Tibial nerve (tissue), 4 donors: ENCODE results near the gene ANKMY1. TPM values are rescaled to one million over a fixed set of nuclear protein-coding genes. Genes with fewer than 3 reads are reported as not detected.

Experiments
- DNase-seq, 2 donors: peaks; one replicate each; pipeline ENCODE4 v3.0.0-alpha.2; 2019; ENCODE audit warnings: low spot score in 2 of 2
- H3K27ac ChIP-seq, 4 donors: fragments of 200-600 bp; sonication (generic) in 3 of 4; one replicate each; pipeline ENCODE4 v1.5.1; 2017 to 2019; ENCODE audit warnings: mild to moderate bottlenecking in 1 of 4
- H3K27me3 ChIP-seq, 2 donors: fragments of 200-600 bp; sonication (generic) in 1 of 2; one replicate each; pipeline versions ENCODE4 v1.5.1 to v1.6.0; 2017 to 2019
- H3K36me3 ChIP-seq, 3 donors: fragments of 200-600 bp; sonication (generic); one replicate each; pipeline ENCODE4 v1.5.1; 2018 to 2019
- H3K4me1 ChIP-seq, 4 donors: fragments of 200-600 bp; sonication (generic) in 3 of 4; one replicate each; pipeline ENCODE4 v1.5.1; 2017 to 2019
- H3K4me3 ChIP-seq, 4 donors: fragments of 200-600 bp; sonication (generic) in 3 of 4; one replicate each; pipeline ENCODE4 v1.5.1; 2017 to 2019; ENCODE audit warnings: mild to moderate bottlenecking in 1 of 4, moderate library complexity in 1 of 4
- H3K9me3 ChIP-seq, 4 donors: fragments of 200-600 bp; sonication (generic) in 3 of 4; one replicate each; pipeline ENCODE4 v1.5.1; 2017 to 2019
- EP300 ChIP-seq, 2 donors: sonication (generic); formaldehyde crosslinking; IDR thresholded peaks; one replicate each; pipeline ENCODE4 v1.6.1; 2017; ENCODE audit warnings: antibody characterized with exemption in 2 of 2, mild to moderate bottlenecking in 1 of 2
- POLR2A ChIP-seq, 2 donors: fragments of 450-650 bp; IDR thresholded peaks; one replicate each; pipeline ENCODE4 v1.6.1; 2017; ENCODE audit warnings: antibody characterized with exemption in 2 of 2, mild to moderate bottlenecking in 2 of 2, moderate library complexity in 2 of 2
- WGBS, 2 donors: methylation state at CpG; one replicate each; pipeline ENCODE4 v1.1.5; 2018; 5-methylcytosine and 5-hydroxymethylcytosine counted together
- total RNA-seq, 4 donors: library from RNA; depleted of rRNA; stranded (reverse); fragments of >200 nt; gene quantifications; one replicate each; pipeline ENCODE4 v1.1.0, GENCODE V29; 2016
- TF ChIP-seq, protein P1 (sequence below), 5 experiments: fragments of 200-600 bp in 3 of 5; fragments of 450-650 bp in 2 of 5; sonication (generic) in 3 of 5; IDR thresholded peaks; one replicate each; pipeline ENCODE4 v1.5.1; 2016 to 2019; ENCODE audit warnings: antibody characterized with exemption in 5 of 5, mild to moderate bottlenecking in 3 of 5, moderate library complexity in 2 of 5

The ANKMY1 gene
- total RNA-seq, 4 donors from 2014 or later = 14.2 to 24.0 (median 21.4) TPM

DNA sequence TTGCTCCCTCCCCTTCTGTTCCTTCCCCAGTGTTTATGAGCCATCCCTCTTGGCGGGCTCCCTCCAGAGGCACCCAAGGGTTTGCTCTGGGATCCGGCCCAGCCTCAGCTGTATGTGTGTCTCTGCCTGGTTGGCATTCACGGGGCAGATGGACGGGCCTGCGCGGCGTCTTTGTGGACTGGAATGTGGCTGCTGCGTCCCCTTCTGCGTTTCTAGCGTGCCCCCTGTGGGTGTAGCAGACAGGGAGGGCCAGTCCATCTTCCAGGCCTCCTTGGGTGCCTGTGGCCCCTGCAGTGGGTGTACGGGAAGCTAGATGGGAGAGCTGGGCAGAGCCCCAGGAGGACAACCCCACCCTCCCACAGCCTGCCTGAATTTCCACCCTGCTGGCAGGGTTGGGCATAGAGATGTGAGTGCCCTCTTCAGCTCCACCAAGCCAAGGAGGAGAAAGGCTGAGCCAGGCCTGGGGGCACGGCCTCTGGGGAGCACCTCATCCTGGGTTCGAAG lies 106.6 kb downstream of the ANKMY1 start:
- H3K9me3 ChIP-seq = no peaks in the 10 kb centered on the region
- TF ChIP-seq POLR2A (IDR thresholded peaks at IDR 0.05) (no peak), EP300 (IDR thresholded peaks at IDR 0.05) (no peak)
- TF ChIP-seq, protein P1, sequence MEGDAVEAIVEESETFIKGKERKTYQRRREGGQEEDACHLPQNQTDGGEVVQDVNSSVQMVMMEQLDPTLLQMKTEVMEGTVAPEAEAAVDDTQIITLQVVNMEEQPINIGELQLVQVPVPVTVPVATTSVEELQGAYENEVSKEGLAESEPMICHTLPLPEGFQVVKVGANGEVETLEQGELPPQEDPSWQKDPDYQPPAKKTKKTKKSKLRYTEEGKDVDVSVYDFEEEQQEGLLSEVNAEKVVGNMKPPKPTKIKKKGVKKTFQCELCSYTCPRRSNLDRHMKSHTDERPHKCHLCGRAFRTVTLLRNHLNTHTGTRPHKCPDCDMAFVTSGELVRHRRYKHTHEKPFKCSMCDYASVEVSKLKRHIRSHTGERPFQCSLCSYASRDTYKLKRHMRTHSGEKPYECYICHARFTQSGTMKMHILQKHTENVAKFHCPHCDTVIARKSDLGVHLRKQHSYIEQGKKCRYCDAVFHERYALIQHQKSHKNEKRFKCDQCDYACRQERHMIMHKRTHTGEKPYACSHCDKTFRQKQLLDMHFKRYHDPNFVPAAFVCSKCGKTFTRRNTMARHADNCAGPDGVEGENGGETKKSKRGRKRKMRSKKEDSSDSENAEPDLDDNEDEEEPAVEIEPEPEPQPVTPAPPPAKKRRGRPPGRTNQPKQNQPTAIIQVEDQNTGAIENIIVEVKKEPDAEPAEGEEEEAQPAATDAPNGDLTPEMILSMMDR (IDR thresholded peaks at IDR 0.05) = no peak
- H3K4me3 ChIP-seq = no peak overlapping the region
- peaks cover 0 to 8% (median 0%) of the 10 kb centered on the region in 3 donors for H3K36me3 ChIP-seq
- H3K4me1 ChIP-seq = peaks cover 0 to 77% (median 39%) of the 10 kb centered on the region in 4 donors
- 21 to 45% methylated on average over 11 to 13 of the region's 13 CpGs for WGBS, 2 donors
- peak overlapping the region in 3 of 4 donors; percentile 1 to 65 (median 60) for H3K27ac ChIP-seq
- peaks cover 0 to 6% of the 10 kb centered on the region in 2 donors for H3K27me3 ChIP-seq
- no peak for DNase-seq

DNA sequence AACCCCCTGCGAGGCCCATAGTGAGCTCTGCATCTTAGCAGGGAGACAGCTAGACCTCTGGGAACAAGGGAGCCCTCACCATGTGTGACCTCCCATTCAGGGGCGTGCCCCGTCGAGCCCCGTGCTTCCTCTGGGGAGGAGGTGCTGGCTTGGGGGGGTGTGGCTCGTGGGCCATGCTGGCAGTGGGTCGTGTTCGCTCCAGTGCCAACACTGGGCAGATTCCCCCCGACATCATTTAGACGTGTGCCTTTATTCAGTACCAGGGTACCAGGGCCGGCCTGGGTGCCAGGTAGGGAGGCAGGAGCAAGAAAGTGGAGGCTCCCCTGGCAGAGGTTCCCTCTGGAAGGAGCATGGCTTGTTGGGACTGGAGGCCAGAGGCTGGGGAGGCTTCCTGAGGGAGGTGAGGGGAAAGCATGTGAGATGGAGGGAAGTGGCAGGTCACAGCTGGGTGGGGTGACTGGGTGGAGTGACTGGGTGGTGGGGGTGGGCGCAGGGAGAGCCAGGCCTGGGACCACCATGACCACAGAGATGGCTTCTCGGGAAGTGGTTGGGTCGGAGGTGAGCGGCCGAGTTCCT lies 107.2 kb downstream of the ANKMY1 start:
- WGBS, 2 donors = 54 to 58% methylated on average over 12 to 16 of the region's 16 CpGs
- H3K4me1 ChIP-seq = peaks cover 0 to 72% (median 35%) of the 10 kb centered on the region in 4 donors

DNA sequence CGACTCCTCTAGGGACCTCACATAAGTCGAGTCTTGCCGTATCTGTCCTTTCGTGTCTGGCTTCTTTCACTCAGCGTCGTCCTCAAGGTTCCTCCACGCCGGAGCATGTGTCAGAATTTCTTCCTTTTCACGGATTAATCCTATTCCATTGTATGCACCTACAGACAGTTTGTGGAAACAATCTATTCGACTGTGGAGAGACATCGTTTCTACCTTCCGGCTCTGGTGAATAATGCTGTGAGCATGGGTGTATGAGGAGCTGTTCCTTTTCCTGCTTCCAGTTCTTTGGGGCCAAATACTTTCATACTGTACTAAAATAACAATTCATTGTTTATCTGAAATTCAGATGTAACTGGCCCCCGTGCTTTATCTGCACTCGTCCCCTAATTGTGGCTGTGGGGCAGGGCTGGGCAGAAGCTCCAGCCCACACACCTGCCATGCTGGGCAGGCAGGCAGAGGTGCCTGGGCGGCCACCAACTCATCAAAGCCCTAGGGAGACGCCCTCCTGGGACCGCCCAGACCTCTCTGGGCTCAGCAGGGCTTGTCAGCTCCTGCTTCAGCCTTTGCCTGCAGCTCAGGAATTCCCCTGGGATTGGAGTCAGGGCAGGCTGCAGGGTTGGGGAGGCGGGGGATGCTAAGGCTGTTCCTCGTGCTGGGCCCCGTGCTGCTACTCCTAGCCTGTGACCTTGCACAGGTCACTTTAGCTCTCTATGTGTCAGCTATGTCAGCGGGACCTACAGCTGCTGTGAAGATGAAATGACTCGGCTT lies 107.8 kb downstream of the ANKMY1 start:
- Histone ChIP-seq H3K4me3 (no peak overlapping the region), H3K27me3 (peaks cover 0 to 6% of the 10 kb centered on the region in 2 donors), H3K27ac (peak overlapping the region in 2 of 4 donors; percentile 46 to 60), H3K9me3 (no peaks in the 10 kb centered on the region), H3K4me1 (peaks cover 0 to 65% (median 30%) of the 10 kb centered on the region in 4 donors), H3K36me3 (peaks cover 0 to 13% (median 0%) of the 10 kb centered on the region in 3 donors)
- no peak for DNase-seq
- TF ChIP-seq, protein P1 (IDR thresholded peaks at IDR 0.05) = no peak
- TF ChIP-seq EP300 (IDR thresholded peaks at IDR 0.05) = no peak
- no peak for TF ChIP-seq POLR2A (IDR thresholded peaks at IDR 0.05)
- 62 to 76% methylated on average over 22 of the region's 22 CpGs for WGBS, 2 donors

More for the DNA sequence above, 107.2 kb downstream of the ANKMY1 start:
- TF ChIP-seq POLR2A (IDR thresholded peaks at IDR 0.05) (no peak), EP300 (IDR thresholded peaks at IDR 0.05) (no peak)
- TF ChIP-seq, protein P1 (IDR thresholded peaks at IDR 0.05) = no peak
- peak overlapping the region in 2 of 4 donors; percentile 60 to 65 for H3K27ac ChIP-seq
- peaks cover 0 to 12% (median 0%) of the 10 kb centered on the region in 3 donors for H3K36me3 ChIP-seq
- peaks cover 0 to 6% of the 10 kb centered on the region in 2 donors for H3K27me3 ChIP-seq
- H3K4me3 ChIP-seq = no peak overlapping the region
- H3K9me3 ChIP-seq = no peaks in the 10 kb centered on the region
- no peak for DNase-seq

DNA sequence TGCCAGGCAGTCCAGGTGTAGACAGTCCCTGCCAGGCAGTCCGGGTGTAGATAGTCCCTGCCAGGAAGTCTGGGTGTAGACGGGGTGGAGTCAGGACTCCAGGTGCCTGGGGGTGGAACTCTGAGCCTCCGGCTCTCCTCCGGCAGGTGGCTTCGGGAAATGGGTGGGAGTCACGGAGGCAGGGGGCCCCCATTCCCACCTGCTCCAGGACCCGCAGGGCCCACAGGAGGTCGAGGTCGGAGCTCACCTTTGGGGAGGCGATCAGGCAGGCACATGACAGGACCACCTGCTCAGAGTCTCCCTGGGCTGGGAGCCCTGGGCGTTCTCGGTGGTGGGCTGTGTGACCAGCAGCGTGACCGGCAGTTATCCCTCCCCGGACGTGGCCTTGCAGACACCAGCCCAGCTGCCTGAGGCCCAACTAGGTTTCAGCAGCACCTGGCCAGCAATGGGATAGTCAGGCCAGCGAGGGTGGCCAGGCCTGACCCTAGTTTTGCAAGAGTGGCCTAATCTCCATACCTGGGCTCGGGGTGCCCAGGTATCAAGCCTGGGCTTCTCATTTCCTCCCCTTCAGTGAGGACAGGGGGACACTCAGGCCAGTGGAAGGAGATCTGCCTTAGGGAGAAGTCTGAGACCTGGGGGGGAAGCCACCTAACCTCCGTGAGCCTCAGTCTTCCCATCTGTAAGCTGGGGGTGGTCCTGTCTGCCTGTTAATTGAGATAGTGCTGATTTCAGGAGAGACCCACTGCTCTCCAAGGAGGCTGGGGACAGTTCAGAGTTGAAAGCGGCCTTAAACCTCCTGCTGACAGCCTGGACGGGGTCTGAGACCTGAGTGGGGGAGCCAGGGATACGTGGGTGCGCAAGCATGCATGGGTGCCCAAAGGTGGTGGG lies 109.2 kb downstream of the ANKMY1 start:
- no peak for TF ChIP-seq POLR2A (IDR thresholded peaks at IDR 0.05)
- no peak for TF ChIP-seq EP300 (IDR thresholded peaks at IDR 0.05)
- TF ChIP-seq, protein P1 (IDR thresholded peaks at IDR 0.05) = no peak
- peaks cover 0 to 21% (median 0%) of the 10 kb centered on the region in 3 donors for H3K36me3 ChIP-seq
- peaks cover 0 to 59% (median 22%) of the 10 kb centered on the region in 4 donors for H3K4me1 ChIP-seq
- H3K27me3 ChIP-seq = peaks cover 0 to 6% of the 10 kb centered on the region in 2 donors
- H3K4me3 ChIP-seq = no peak overlapping the region
- no peak for DNase-seq
- no peak overlapping the region for H3K27ac ChIP-seq
- WGBS, 2 donors = 93 to 98% methylated on average over 8 to 18 of the region's 23 CpGs
- no peaks in the 10 kb centered on the region for H3K9me3 ChIP-seq
